OCI-LY7 (cell line): ENCODE measurements around the gene KLHL33. TPM values are rescaled to one million over a fixed set of nuclear protein-coding genes. Genes with fewer than 3 reads are reported as not detected.

Source experiments
- BruUV-seq: library from RNA; stranded (reverse); fragments of 400-500 nt; replicated peaks from 2 replicates; lab custom pipeline; 2021; lab: Mats Ljungman, UMichigan
- CTCF ChIA-PET: fragments of 300-600 bp; sonication (Branson Sonifier 250); formaldehyde crosslinking; loops from one replicate; lab custom pipeline; 2022; ENCODE audit warnings: antibody characterized with exemption; ENCODE audit not compliant: unreplicated experiment; lab: Charles Lee
- POLR2A ChIA-PET: fragments of 300-600 bp; sonication (Branson Sonifier 250); formaldehyde crosslinking; loops from one replicate; lab custom pipeline; 2022; ENCODE audit warnings: antibody characterized with exemption; lab: Charles Lee
- DNase-seq: peaks from one replicate; pipeline ENCODE4 v3.0.0-alpha.2; 2015; ENCODE audit warnings: low spot score
- H2AFZ ChIP-seq: fragments of 200-600 bp; sonication (generic), shearing (Covaris generic); 2 replicates; pipeline ENCODE4 v1.6.1; 2014; ENCODE audit warnings: mild to moderate bottlenecking, antibody characterized with exemption, low read length, moderate library complexity
- H3K27ac ChIP-seq: fragments of 200-600 bp; sonication (generic); 2 replicates; pipeline ENCODE4 v1.5.1; 2014; ENCODE audit warnings: mixed run types, low read depth, mild to moderate bottlenecking, moderate library complexity, low read length, inconsistent platforms; ENCODE audit not compliant: poor library complexity, severe bottlenecking
- H3K36me3 ChIP-seq: fragments of 200-600 bp; sonication (generic); 2 replicates; pipeline ENCODE4 v1.6.1; 2014; ENCODE audit warnings: mild to moderate bottlenecking, antibody characterized with exemption, low read length, moderate library complexity, mixed read lengths; ENCODE audit not compliant: insufficient read depth
- H3K4me1 ChIP-seq: fragments of 200-600 bp; sonication (generic); 2 replicates; pipeline ENCODE4 v1.5.1; 2014; ENCODE audit warnings: mild to moderate bottlenecking, low read length; ENCODE audit not compliant: insufficient read depth, poor library complexity, severe bottlenecking
- H3K4me2 ChIP-seq: fragments of 200-600 bp; sonication (generic); 2 replicates; pipeline ENCODE4 v1.6.1; 2014; ENCODE audit warnings: mild to moderate bottlenecking, low read length
- H3K4me3 ChIP-seq: fragments of 200-600 bp; sonication (generic); 2 replicates; pipeline ENCODE4 v1.5.1; 2014; ENCODE audit warnings: mild to moderate bottlenecking, low read depth, low read length; ENCODE audit not compliant: poor library complexity, severe bottlenecking
- H3K79me2 ChIP-seq: fragments of 200-600 bp; sonication (generic); 2 replicates; pipeline ENCODE4 v1.6.1; 2016; ENCODE audit warnings: low read depth, mild to moderate bottlenecking, low read length, moderate library complexity, mixed read lengths; ENCODE audit not compliant: insufficient read depth
- H3K9me2 ChIP-seq: fragments of 200-600 bp; sonication (generic); 2 replicates; pipeline ENCODE4 v1.6.1; 2016; ENCODE audit warnings: mild to moderate bottlenecking, low read length, mixed read lengths; ENCODE audit not compliant: insufficient read depth
- H3K9me3 ChIP-seq: fragments of 200-600 bp; sonication (generic); 2 replicates; pipeline ENCODE4 v1.6.1; 2014; ENCODE audit warnings: mild to moderate bottlenecking, mixed run types, low read length, mixed read lengths
- H4K20me1 ChIP-seq: fragments of 200-600 bp; sonication (generic); 2 replicates; pipeline ENCODE4 v1.6.1; 2014; ENCODE audit warnings: mild to moderate bottlenecking, antibody characterized with exemption, low read length, moderate library complexity, mixed read lengths; ENCODE audit not compliant: insufficient read depth
- EZH2phosphoT487 ChIP-seq: fragments of 200-600 bp; sonication (generic); IDR thresholded peaks from 2 replicates; pipeline ENCODE4 v1.6.1; 2018; ENCODE audit warnings: low read depth, borderline replicate concordance, mild to moderate bottlenecking, mixed run types, antibody characterized with exemption, low read length, moderate library complexity, mixed read lengths
- intact Hi-C: fragments of 100-400 bp; cut with micrococcal nuclease; formaldehyde crosslinking; loops from one replicate; pipeline ENCODE4 v1.10.0; 2022; ENCODE audit not compliant: unreplicated experiment
- total RNA-seq, 2 experiments: library from RNA; depleted of rRNA in 1 of 2; stranded (reverse); fragments of >200 nt in 1 of 2; shearing (Covaris generic) in 1 of 2; gene quantifications; 2 replicates each; pipeline ENCODE4 v1.2.3, GENCODE V29; 2014 to 2022
- TF ChIP-seq, protein P1 (sequence below): fragments of 200-600 bp; sonication (generic); conservative IDR thresholded peaks from 2 replicates; pipeline ENCODE4 v1.5.1; 2014; ENCODE audit warnings: mild to moderate bottlenecking, antibody characterized with exemption, low read length, moderate library complexity, mixed read lengths

KLHL33 gene
- total RNA-seq, 2 experiments from 2014 or later, result 0.11 TPM; not detected in 1

DNA sequence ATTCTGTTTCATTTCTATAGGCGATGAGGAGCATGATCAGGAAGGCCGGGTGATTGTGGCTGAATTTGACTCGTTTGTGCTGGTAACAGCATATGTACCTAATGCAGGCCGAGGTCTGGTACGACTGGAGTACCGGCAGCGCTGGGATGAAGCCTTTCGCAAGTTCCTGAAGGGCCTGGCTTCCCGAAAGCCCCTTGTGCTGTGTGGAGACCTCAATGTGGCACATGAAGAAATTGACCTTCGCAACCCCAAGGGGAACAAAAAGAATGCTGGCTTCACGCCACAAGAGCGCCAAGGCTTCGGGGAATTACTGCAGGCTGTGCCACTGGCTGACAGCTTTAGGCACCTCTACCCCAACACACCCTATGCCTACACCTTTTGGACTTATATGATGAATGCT is 21.0 kb upstream of the KLHL33 start:
- H2AFZ ChIP-seq, result no peak overlapping the region
- intact Hi-C loops, result no loop called here
- H3K4me3 ChIP-seq, result peak overlapping the region; percentile 99
- no peak for TF ChIP-seq EZH2phosphoT487
- TF ChIP-seq, protein P1, sequence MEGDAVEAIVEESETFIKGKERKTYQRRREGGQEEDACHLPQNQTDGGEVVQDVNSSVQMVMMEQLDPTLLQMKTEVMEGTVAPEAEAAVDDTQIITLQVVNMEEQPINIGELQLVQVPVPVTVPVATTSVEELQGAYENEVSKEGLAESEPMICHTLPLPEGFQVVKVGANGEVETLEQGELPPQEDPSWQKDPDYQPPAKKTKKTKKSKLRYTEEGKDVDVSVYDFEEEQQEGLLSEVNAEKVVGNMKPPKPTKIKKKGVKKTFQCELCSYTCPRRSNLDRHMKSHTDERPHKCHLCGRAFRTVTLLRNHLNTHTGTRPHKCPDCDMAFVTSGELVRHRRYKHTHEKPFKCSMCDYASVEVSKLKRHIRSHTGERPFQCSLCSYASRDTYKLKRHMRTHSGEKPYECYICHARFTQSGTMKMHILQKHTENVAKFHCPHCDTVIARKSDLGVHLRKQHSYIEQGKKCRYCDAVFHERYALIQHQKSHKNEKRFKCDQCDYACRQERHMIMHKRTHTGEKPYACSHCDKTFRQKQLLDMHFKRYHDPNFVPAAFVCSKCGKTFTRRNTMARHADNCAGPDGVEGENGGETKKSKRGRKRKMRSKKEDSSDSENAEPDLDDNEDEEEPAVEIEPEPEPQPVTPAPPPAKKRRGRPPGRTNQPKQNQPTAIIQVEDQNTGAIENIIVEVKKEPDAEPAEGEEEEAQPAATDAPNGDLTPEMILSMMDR, result no peak
- no peak overlapping the region for H3K27ac ChIP-seq
- peak overlapping the region; percentile 88 for H3K4me2 ChIP-seq
- peaks cover 76% of the 10 kb centered on the region for H3K79me2 ChIP-seq
- DNase-seq, result no peak
- BruUV-seq, result no TSS peak
- ChIA-PET POLR2A (interaction anchor here (0.6 to 4.4 kb wide), 5 partner anchors 11 to 813 kb away, joined by 4 to 27 read pairs (median 8); partner anchors contain the start of gene PNP), CTCF (no interaction called here)
- no peaks in the 10 kb centered on the region for H3K9me2 ChIP-seq
- peaks cover 62% of the 10 kb centered on the region for H3K36me3 ChIP-seq
- H3K4me1 ChIP-seq, result peaks cover 52% of the 10 kb centered on the region
- no peaks in the 10 kb centered on the region for H3K9me3 ChIP-seq
- peaks cover 14% of the 10 kb centered on the region; the same call in 1 of the 2 replicates for H4K20me1 ChIP-seq

DNA sequence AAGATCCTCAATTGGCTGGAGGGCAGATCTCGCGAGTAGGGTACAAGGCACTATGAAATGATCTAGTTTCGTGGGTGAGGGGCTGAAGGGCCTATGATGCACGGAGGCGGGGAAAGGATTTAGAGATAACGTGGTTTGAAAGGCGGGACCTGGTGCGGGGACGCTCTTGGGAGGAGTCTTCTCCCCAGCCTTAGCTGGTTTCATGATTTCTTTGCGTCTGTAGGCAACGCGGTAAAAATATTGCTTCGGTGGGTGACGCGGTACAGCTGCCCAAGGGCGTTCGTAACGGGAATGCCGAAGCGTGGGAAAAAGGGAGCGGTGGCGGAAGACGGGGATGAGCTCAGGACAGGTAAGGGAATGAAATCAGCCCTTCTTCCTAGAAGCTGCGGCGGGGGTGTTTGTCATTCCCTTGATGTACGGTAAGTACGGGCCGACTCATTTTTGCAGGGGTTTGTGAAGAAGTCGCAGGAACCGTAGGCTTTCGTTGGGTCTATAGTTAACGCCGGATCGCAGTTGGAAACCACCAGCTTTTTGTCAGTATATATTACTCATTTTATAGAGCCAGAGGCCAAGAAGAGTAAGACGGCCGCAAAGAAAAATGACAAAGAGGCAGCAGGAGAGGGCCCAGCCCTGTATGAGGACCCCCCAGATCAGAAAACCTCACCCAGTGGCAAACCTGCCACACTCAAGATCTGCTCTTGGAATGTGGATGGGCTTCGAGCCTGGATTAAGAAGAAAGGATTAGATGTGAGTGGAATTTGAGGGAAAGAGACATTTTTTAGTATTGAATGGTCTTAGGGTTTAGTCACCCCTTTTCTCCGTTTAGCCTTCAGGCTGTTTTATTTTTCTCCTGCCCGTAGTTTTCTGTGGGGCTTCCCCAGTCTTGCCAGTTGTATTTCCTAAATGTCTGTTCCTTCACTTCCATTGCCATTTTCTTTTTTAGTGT is 19.7 kb upstream of the KLHL33 start:
- Histone ChIP-seq H3K9me3 (no peaks in the 10 kb centered on the region), H3K79me2 (peaks cover 71% of the 10 kb centered on the region), H3K36me3 (peaks cover 73% of the 10 kb centered on the region), H3K9me2 (no peaks in the 10 kb centered on the region), H2AFZ (peak overlapping the region; percentile 3; the same call in 1 of the 2 replicates), H4K20me1 (peaks cover 11% of the 10 kb centered on the region; the same call in 1 of the 2 replicates), H3K4me3 (peak overlapping the region; percentile 99), H3K4me1 (peaks cover 50% of the 10 kb centered on the region), H3K27ac (peak overlapping the region; percentile 78), H3K4me2 (peak overlapping the region; percentile 88)
- BruUV-seq, result TSS peak; percentile 88
- ChIA-PET CTCF (interaction anchor here (0.7 to 1.7 kb wide), 4 partner anchors 26 to 128 kb away, joined by 3 to 7 read pairs (median 3); no protein-coding TSS in a partner anchor), POLR2A (interaction anchor here (0.6 to 4.4 kb wide), 17 partner anchors 10 to 158 kb away, joined by 3 to 27 read pairs (median 6); partner anchors contain the start of genes PARP2, PNP and TEP1)
- intact Hi-C loops, result loop anchor here (1.0 kb wide), 1 partner anchor 40 kb away; no protein-coding TSS in a partner anchor
- no peak for TF ChIP-seq EZH2phosphoT487
- TF ChIP-seq, protein P1, result no peak
- DNase-seq, result peak; percentile 27
